Measurements from ENCODE around the gene LGI1. TPM values are rescaled to one million over a fixed set of nuclear protein-coding genes. Genes with fewer than 3 reads are reported as not detected.
A peak's percentile ranks its signal among the peaks of the same experiment; 100 is the strongest.

Gene LGI1
- total and polyA plus RNA-seq, 4 donors: 0.97 to 5.1 (median 1.6) TPM

DNA sequence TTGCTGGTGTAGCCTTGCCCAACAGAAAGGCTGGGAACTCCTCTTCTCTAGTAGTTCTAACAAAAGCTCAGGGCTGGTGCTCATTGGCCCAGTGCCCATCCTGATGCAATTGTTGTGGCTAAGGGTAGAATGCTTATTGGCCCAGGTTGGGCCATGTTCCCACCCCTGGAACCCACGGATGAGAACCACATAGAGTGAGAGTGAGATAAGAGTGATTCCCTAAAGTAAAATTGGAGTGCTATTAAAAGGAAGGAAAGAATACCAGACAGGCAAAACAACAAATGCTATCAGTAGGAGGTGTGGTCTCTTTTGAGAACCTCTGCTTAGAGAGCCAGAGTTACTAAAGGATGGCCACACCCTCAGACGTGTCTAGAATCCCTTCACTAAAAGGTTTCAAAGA lies 49.2 kb downstream of the LGI1 start:
- 9 to 10% methylated on average over 2 of the region's 2 CpGs for WGBS, 2 donors
- Histone ChIP-seq H3K4me3 (ENCODE audit: low read length in 2 of 2) (no peak overlapping the region), H3K27ac (ENCODE audit: low read depth in 1 of 2, low read length in 2 of 2) (no peak overlapping the region), H3K9me3 (ENCODE audit: control insufficient read depth, low read length) (no peaks in the 10 kb centered on the region), H3K27me3 (ENCODE audit: control insufficient read depth in 1 of 2, insufficient read depth in 2 of 2, low read length in 1 of 2) (no peaks in the 10 kb centered on the region), H3K4me1 (ENCODE audit: control insufficient read depth in 1 of 2, insufficient read depth in 2 of 2, low read length in 2 of 2) (no peaks in the 10 kb centered on the region), H3K36me3 (ENCODE audit: control insufficient read depth in 1 of 2, insufficient read depth in 2 of 2, low read length in 1 of 2) (no peaks in the 10 kb centered on the region)
- ATAC-seq (ENCODE audit: low FRiP score) (peak; percentile 15), DNase-seq (peak; percentile 59 to 77)
- intact Hi-C loops (cut with DNase I): no loop called here

DNA sequence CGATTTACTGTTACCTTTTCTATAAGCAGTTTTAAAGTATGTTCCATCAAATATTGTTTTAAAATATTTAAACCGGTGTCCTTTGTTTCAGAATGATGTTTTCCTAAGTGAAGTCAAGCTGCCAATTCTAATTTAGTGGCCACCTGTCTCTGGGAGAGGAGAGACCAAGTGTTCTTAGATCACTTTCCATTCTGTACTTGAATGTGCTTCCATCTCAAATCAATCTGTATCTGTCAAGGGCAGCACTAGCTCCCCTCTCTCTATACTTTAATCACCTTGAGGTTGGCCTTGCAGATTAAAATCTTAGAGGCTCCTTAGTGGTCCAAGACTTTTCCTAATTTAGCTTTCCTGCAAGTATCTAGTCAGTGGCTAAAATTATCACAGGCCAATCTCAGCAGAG lies 49.6 kb downstream of the LGI1 start:
- no peaks in the 10 kb centered on the region for H3K9me3 ChIP-seq (ENCODE audit: control insufficient read depth, low read length)
- 80 to 86% methylated on average over 2 of the region's 2 CpGs for WGBS, 2 donors
- H3K36me3 ChIP-seq (ENCODE audit: control insufficient read depth in 1 of 2, insufficient read depth in 2 of 2, low read length in 1 of 2): no peaks in the 10 kb centered on the region
- ATAC-seq (ENCODE audit: low FRiP score) (no peak), DNase-seq (no peak)
- H3K27me3 ChIP-seq (ENCODE audit: control insufficient read depth in 1 of 2, insufficient read depth in 2 of 2, low read length in 1 of 2): no peaks in the 10 kb centered on the region
- intact Hi-C loops (cut with DNase I): no loop called here
- H3K4me1 ChIP-seq (ENCODE audit: control insufficient read depth in 1 of 2, insufficient read depth in 2 of 2, low read length in 2 of 2): no peaks in the 10 kb centered on the region
- H3K4me3 ChIP-seq (ENCODE audit: low read length in 2 of 2): no peak overlapping the region
- H3K27ac ChIP-seq (ENCODE audit: low read depth in 1 of 2, low read length in 2 of 2): no peak overlapping the region

GRCh38 chr10:93812659-93813338 lies 55.1 kb downstream of the LGI1 start:
- intact Hi-C loops (cut with DNase I): loop anchor here in 1 of 2 donors (1.0 to 5.0 kb wide), 2 partner anchors 55 to 110 kb away; partner anchors contain the start of genes FRA10AC1 and LGI1
- H3K27ac ChIP-seq (ENCODE audit: low read depth in 1 of 2, low read length in 2 of 2): no peak overlapping the region
- H3K36me3 ChIP-seq (ENCODE audit: control insufficient read depth in 1 of 2, insufficient read depth in 2 of 2, low read length in 1 of 2): no peaks in the 10 kb centered on the region
- no peaks in the 10 kb centered on the region for H3K4me1 ChIP-seq (ENCODE audit: control insufficient read depth in 1 of 2, insufficient read depth in 2 of 2, low read length in 2 of 2)
- H3K27me3 ChIP-seq (ENCODE audit: control insufficient read depth in 1 of 2, insufficient read depth in 2 of 2, low read length in 1 of 2): no peaks in the 10 kb centered on the region
- no peak for DNase-seq
- H3K9me3 ChIP-seq (ENCODE audit: control insufficient read depth, low read length): no peaks in the 10 kb centered on the region
- no peak for ATAC-seq (ENCODE audit: low FRiP score)
- no peak overlapping the region for H3K4me3 ChIP-seq (ENCODE audit: low read length in 2 of 2)
- WGBS, 2 donors: 72 to 80% methylated on average over 1 of the region's 1 CpG

DNA sequence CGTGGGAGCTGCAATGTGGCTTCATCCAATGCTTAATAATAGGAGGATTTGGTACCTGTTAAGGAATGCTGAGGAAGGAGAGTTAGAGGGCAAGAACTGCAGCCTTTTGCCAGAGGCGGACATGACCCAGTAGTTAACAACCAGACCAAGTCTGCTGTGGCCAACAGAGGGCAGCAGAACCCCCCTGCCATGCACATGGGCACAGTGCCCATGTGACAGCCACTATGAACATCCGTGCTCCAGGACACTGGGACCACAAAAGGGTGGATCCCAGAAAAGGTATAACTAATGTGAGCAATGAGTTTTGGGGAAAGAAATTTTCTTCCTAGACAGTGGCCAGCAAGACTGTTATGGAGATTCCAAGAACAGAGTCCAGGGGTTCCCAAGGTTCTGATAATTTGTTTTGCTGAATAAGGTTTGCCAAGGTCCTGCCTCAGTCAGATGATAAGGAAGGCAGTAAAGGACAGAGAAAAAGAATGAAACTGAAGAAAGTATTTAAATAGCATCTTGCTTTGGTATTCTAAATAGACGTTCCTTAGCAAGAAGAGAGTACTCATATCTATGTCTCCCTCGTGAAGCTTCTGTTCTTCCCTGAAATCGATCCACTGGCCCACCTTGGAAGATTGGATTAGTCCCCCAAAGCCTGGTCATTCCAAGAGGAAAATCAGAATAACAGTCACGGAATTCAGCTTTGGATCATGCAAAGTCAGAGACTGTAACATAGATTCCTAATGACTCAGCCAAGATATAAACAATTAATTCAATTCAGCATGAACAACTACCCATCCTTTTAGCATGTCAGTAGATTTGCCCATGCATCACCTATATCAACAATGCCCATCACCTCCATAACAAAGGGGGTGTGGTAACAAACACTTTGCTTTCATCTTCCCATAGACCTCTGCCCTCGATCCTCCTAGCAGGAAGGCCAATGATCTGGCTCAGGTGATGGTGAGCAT lies 56.0 kb downstream of the LGI1 start:
- H3K36me3 ChIP-seq (ENCODE audit: control insufficient read depth in 1 of 2, insufficient read depth in 2 of 2, low read length in 1 of 2): no peaks in the 10 kb centered on the region
- no peak overlapping the region for H3K27ac ChIP-seq (ENCODE audit: low read depth in 1 of 2, low read length in 2 of 2)
- ATAC-seq (ENCODE audit: low FRiP score) (peak; percentile 61), DNase-seq (peak; percentile 69 to 84)
- H3K4me1 ChIP-seq (ENCODE audit: control insufficient read depth in 1 of 2, insufficient read depth in 2 of 2, low read length in 2 of 2): no peaks in the 10 kb centered on the region
- no peaks in the 10 kb centered on the region for H3K9me3 ChIP-seq (ENCODE audit: control insufficient read depth, low read length)
- intact Hi-C loops (cut with DNase I): loop anchor here in 1 of 2 donors (1.0 to 5.0 kb wide), 2 partner anchors 56 to 111 kb away; partner anchors contain the start of genes FRA10AC1 and LGI1
- H3K27me3 ChIP-seq (ENCODE audit: control insufficient read depth in 1 of 2, insufficient read depth in 2 of 2, low read length in 1 of 2): no peaks in the 10 kb centered on the region
- H3K4me3 ChIP-seq (ENCODE audit: low read length in 2 of 2): no peak overlapping the region
- WGBS, 2 donors: 51 to 56% methylated on average over 8 of the region's 8 CpGs

GRCh38 chr10:93815304-93816096 lies 57.8 kb downstream of the LGI1 start:
- DNase-seq (no peak), ATAC-seq (ENCODE audit: low FRiP score) (peak; percentile 70)
- no peak overlapping the region for H3K4me3 ChIP-seq (ENCODE audit: low read length in 2 of 2)
- no peaks in the 10 kb centered on the region for H3K4me1 ChIP-seq (ENCODE audit: control insufficient read depth in 1 of 2, insufficient read depth in 2 of 2, low read length in 2 of 2)
- no peaks in the 10 kb centered on the region for H3K27me3 ChIP-seq (ENCODE audit: control insufficient read depth in 1 of 2, insufficient read depth in 2 of 2, low read length in 1 of 2)
- H3K27ac ChIP-seq (ENCODE audit: low read depth in 1 of 2, low read length in 2 of 2): no peak overlapping the region
- H3K9me3 ChIP-seq (ENCODE audit: control insufficient read depth, low read length): no peaks in the 10 kb centered on the region
- 15 to 22% methylated on average over 10 of the region's 10 CpGs for WGBS, 2 donors
- no peaks in the 10 kb centered on the region for H3K36me3 ChIP-seq (ENCODE audit: control insufficient read depth in 1 of 2, insufficient read depth in 2 of 2, low read length in 1 of 2)
- intact Hi-C loops (cut with DNase I): loop anchor here (2.0 to 5.0 kb wide), 2 partner anchors 113 to 263 kb away; partner anchors contain the start of gene FRA10AC1 (in 1 of the 2)

DNA sequence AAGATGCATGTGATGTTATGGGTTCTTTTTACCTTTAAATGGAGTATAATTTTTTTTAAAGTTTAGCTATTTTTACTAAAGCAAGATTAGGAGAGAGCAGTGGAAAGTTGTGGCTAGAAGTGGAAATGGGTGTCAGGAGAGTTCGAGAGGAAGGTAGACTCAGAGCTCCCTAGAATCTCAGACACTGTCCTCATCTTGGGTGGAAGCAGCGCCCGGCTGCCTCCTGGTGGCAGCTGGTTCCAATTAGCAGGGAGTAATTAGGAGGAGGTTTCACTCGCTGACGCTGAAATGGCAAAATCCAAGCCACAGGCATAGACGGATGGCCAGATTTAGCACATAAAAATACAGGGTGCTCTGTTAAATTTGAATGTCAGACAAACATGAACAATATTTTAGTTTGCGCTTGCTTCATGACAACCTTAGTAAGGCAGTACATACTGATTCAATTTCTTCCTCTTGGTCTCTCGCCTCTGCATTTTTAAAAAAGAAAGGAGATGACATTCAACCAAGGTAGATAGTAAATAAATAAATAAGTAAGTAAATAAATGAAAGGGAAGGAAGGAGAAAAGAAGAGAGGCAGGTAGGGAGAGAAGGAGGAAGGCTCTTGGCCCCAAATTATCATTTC lies 58.5 kb downstream of the LGI1 start:
- no peak overlapping the region for H3K4me3 ChIP-seq (ENCODE audit: low read length in 2 of 2)
- peak; percentile 88 for ATAC-seq (ENCODE audit: low FRiP score)
- DNase-seq: peak; percentile 72 to 89
- H3K36me3 ChIP-seq (ENCODE audit: control insufficient read depth in 1 of 2, insufficient read depth in 2 of 2, low read length in 1 of 2): no peaks in the 10 kb centered on the region
- H3K27ac ChIP-seq (ENCODE audit: low read depth in 1 of 2, low read length in 2 of 2): no peak overlapping the region
- H3K4me1 ChIP-seq (ENCODE audit: control insufficient read depth in 1 of 2, insufficient read depth in 2 of 2, low read length in 2 of 2): no peaks in the 10 kb centered on the region
- H3K27me3 ChIP-seq (ENCODE audit: control insufficient read depth in 1 of 2, insufficient read depth in 2 of 2, low read length in 1 of 2): no peaks in the 10 kb centered on the region
- no peaks in the 10 kb centered on the region for H3K9me3 ChIP-seq (ENCODE audit: control insufficient read depth, low read length)
- intact Hi-C loops (cut with DNase I): loop anchor here (2.0 to 5.0 kb wide), 2 partner anchors 113 to 264 kb away; partner anchors contain the start of gene FRA10AC1 (in 1 of the 2)
- WGBS, 2 donors: 7 to 8% methylated on average over 8 of the region's 8 CpGs

GRCh38 chr10:93818086-93818485 lies 60.4 kb downstream of the LGI1 start:
- Histone ChIP-seq H3K27ac (ENCODE audit: low read depth in 1 of 2, low read length in 2 of 2) (no peak overlapping the region), H3K4me3 (ENCODE audit: low read length in 2 of 2) (no peak overlapping the region), H3K36me3 (ENCODE audit: control insufficient read depth in 1 of 2, insufficient read depth in 2 of 2, low read length in 1 of 2) (no peaks in the 10 kb centered on the region), H3K9me3 (ENCODE audit: control insufficient read depth, low read length) (no peaks in the 10 kb centered on the region), H3K4me1 (ENCODE audit: control insufficient read depth in 1 of 2, insufficient read depth in 2 of 2, low read length in 2 of 2) (no peaks in the 10 kb centered on the region), H3K27me3 (ENCODE audit: control insufficient read depth in 1 of 2, insufficient read depth in 2 of 2, low read length in 1 of 2) (no peaks in the 10 kb centered on the region)
- ATAC-seq (ENCODE audit: low FRiP score): no peak
- DNase-seq: no peak
- 86 to 90% methylated on average over 5 of the region's 5 CpGs for WGBS, 2 donors
- intact Hi-C loops (cut with DNase I): loop anchor here in 1 of 2 donors (2.0 to 5.0 kb wide), 2 partner anchors 117 to 266 kb away; no protein-coding TSS in a partner anchor

DNA sequence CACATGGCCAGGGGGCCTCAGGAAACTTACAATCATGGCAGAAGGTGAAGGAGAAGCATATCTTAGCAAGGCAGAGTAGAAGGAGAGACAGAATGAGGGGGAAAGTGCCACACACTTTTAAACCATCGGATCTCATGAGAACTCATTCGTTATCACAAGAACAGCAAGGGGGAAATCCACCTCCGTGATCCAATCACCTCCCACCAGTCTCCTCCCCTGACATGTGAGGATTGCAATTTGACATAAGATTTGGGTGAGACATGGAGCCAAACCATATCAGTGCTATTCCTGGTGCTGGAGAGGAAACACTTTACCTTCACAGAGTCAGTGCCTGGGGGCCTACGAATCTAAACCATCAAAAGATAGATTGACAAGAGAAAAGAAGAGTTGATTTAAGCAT lies 61.8 kb downstream of the LGI1 start:
- ATAC-seq (ENCODE audit: low FRiP score) (no peak), DNase-seq (no peak)
- intact Hi-C loops (cut with DNase I): loop anchor here in 1 of 2 donors (2.0 to 5.0 kb wide), 2 partner anchors 119 to 267 kb away; no protein-coding TSS in a partner anchor
- Histone ChIP-seq H3K36me3 (ENCODE audit: control insufficient read depth in 1 of 2, insufficient read depth in 2 of 2, low read length in 1 of 2) (no peaks in the 10 kb centered on the region), H3K27me3 (ENCODE audit: control insufficient read depth in 1 of 2, insufficient read depth in 2 of 2, low read length in 1 of 2) (no peaks in the 10 kb centered on the region), H3K27ac (ENCODE audit: low read depth in 1 of 2, low read length in 2 of 2) (no peak overlapping the region), H3K9me3 (ENCODE audit: control insufficient read depth, low read length) (no peaks in the 10 kb centered on the region), H3K4me3 (ENCODE audit: low read length in 2 of 2) (no peak overlapping the region), H3K4me1 (ENCODE audit: control insufficient read depth in 1 of 2, insufficient read depth in 2 of 2, low read length in 2 of 2) (no peaks in the 10 kb centered on the region)
- WGBS, 2 donors: 79 to 83% methylated on average over 4 of the region's 4 CpGs

Measured in aorta (tissue), 5 donors.